HG02884 (cell line): ENCODE measurements around the gene SYN1.
A peak's percentile ranks its signal among the peaks of the same experiment; 100 is the strongest.

Experiments
- ATAC-seq: cut with Tn5 transposase; IDR thresholded peaks from one replicate; pipeline ENCODE4 v1.9.1; 2021; ENCODE audit warnings: mild to moderate bottlenecking, moderate library complexity; ENCODE audit not compliant: unreplicated experiment

Gene SYN1

GRCh38 chrX:47597222-47597621 is 22.4 kb downstream of the SYN1 start:
- no peak for ATAC-seq

- no peak for ATAC-seq
Measured at GRCh38 chrX:47596256-47596655, 23.4 kb downstream of the SYN1 start.

- no peak for ATAC-seq
Measured at GRCh38 chrX:47595716-47596251, 23.9 kb downstream of the SYN1 start.

- no peak for ATAC-seq
Measured at GRCh38 chrX:47593522-47593921, 26.1 kb downstream of the SYN1 start.

GRCh38 chrX:47590984-47591383 is 28.7 kb downstream of the SYN1 start:
- no peak for ATAC-seq

GRCh38 chrX:47587906-47588735 is 31.5 kb downstream of the SYN1 start:
- no peak for ATAC-seq

GRCh38 chrX:47587091-47587891 is 32.4 kb downstream of the SYN1 start:
- ATAC-seq: no peak

- ATAC-seq: no peak
Measured at GRCh38 chrX:47586043-47586787, 33.4 kb downstream of the SYN1 start.

- ATAC-seq: no peak
Measured at GRCh38 chrX:47585273-47585672, 34.4 kb downstream of the SYN1 start.

GRCh38 chrX:47584714-47585113 is 34.9 kb downstream of the SYN1 start:
- ATAC-seq: no peak

GRCh38 chrX:47583240-47583861 is 36.3 kb downstream of the SYN1 start:
- ATAC-seq: no peak

- peak; percentile 86 for ATAC-seq
Measured at GRCh38 chrX:47581731-47582647, 37.7 kb downstream of the SYN1 start, which contains the start of gene TIMP1. Gene TIMP1 (plus strand): TSS chrX:47582436. CDS start chrX:47583416, 980 bp downstream.

GRCh38 chrX:47579537-47579936 is 40.1 kb downstream of the SYN1 start:
- ATAC-seq: no peak

- no peak for ATAC-seq
Measured at GRCh38 chrX:47578692-47579091, 41.0 kb downstream of the SYN1 start.

GRCh38 chrX:47577901-47578300 is 41.8 kb downstream of the SYN1 start:
- ATAC-seq: no peak

GRCh38 chrX:47577424-47577823 is 42.2 kb downstream of the SYN1 start:
- ATAC-seq: no peak

GRCh38 chrX:47576021-47576898 is 43.4 kb downstream of the SYN1 start:
- no peak for ATAC-seq

GRCh38 chrX:47574547-47575301 is 44.9 kb downstream of the SYN1 start:
- no peak for ATAC-seq
